GM20000 (cell line): ENCODE data around the gene BDKRB1.

Experiments
- DNase-seq: peaks from one replicate; pipeline ENCODE4 v3.0.0; 2012; ENCODE audit warnings: low spot score
- TF ChIP-seq, protein P1 (sequence below): IDR thresholded peaks from 2 replicates; pipeline ENCODE4 v1.5.1; 2012; ENCODE audit warnings: mild to moderate bottlenecking, control low read depth; ENCODE audit errors: extremely low read depth, missing control alignments

The BDKRB1 gene

DNA sequence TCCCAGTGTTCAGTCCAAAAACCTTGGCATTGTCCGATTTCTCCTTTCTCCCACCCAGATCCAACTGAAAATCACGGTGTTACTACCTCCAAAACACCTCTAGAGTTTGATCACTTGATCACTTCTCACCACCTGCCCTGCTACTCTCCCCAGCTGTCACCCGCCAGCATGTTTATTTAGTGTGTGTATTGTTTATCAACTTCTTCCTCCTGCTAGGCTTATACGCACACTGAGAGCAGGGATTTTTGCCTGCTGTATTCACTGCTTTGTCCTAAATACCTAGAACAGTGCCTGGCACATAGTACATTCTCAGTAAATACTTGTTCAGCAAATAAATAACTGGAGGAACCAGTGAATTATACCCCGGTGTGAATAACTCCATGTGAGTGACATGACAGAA, 5.0 kb downstream of the BDKRB1 start:
- TF ChIP-seq, protein P1, sequence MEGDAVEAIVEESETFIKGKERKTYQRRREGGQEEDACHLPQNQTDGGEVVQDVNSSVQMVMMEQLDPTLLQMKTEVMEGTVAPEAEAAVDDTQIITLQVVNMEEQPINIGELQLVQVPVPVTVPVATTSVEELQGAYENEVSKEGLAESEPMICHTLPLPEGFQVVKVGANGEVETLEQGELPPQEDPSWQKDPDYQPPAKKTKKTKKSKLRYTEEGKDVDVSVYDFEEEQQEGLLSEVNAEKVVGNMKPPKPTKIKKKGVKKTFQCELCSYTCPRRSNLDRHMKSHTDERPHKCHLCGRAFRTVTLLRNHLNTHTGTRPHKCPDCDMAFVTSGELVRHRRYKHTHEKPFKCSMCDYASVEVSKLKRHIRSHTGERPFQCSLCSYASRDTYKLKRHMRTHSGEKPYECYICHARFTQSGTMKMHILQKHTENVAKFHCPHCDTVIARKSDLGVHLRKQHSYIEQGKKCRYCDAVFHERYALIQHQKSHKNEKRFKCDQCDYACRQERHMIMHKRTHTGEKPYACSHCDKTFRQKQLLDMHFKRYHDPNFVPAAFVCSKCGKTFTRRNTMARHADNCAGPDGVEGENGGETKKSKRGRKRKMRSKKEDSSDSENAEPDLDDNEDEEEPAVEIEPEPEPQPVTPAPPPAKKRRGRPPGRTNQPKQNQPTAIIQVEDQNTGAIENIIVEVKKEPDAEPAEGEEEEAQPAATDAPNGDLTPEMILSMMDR, result no peak

DNA sequence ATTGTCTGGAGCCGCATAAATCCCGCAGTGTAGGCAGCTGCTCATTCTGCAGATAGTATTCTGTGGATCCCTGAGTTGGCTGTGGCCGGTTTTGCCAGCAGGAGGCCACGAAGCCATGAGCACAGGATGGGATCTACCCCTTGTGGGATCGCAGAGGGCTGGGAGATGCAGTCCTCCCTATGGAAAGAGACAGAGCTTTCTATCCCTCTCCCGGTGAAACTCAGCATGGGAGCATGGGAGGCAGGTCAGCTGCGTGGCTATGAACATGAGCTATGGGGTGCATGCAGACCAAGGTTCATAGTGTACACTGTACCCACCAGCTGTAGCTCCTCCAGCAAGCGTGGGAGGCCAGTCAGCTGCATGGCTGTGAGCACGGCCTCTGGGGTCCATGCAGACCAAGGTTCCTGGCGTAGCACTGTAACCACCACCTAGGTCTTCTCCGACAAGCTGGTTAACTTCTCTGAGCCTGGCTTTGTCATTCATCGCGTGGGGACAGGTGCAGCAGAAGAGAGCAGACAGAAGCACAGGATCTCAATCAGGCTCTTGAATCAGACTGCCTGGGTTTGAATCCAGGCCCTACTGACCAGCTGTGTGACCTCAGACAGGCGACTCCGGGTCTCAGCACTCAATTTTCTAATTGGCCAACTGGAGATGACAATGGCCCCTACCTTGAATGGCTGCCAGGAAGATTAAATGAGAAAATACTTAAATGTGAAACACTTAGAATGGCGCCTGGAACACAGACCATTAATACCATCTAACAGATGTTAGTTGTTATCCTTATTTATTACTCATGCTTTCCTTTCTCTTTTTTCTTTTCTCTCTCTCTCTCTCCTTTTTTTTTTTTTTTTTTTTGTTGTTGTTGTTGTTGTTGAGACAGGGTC, 6.0 kb downstream of the BDKRB1 start:
- TF ChIP-seq, protein P1, result no peak

More for the DNA sequence above, 5.0 kb downstream of the BDKRB1 start:
- DNase-seq, result no peak

DNA sequence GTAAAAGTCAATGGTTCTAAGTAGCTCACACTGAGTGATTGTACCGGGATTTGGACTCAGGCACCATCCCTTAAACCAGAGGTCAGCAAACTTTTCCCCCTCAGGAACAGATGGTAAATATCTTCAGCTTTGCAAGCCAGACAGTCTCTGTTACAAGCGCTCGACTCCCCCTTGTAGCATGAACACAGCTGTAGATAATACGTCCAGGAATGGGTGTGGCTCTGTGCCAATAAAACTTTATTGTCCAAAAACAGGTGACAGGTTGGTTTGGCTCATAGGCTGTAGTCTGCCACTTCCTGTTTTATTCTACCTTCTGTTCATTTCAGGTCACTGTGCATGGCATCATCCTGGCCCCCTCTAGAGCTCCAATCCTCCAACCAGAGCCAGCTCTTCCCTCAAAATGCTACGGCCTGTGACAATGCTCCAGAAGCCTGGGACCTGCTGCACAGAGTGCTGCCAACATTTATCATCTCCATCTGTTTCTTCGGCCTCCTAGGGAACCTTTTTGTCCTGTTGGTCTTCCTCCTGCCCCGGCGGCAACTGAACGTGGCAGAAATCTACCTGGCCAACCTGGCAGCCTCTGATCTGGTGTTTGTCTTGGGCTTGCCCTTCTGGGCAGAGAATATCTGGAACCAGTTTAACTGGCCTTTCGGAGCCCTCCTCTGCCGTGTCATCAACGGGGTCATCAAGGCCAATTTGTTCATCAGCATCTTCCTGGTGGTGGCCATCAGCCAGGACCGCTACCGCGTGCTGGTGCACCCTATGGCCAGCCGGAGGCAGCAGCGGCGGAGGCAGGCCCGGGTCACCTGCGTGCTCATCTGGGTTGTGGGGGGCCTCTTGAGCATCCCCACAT, 7.6 kb downstream of the BDKRB1 start:
- no peak for DNase-seq
- TF ChIP-seq, protein P1, result no peak

More for the DNA sequence above, 6.0 kb downstream of the BDKRB1 start:
- DNase-seq, result no peak

DNA sequence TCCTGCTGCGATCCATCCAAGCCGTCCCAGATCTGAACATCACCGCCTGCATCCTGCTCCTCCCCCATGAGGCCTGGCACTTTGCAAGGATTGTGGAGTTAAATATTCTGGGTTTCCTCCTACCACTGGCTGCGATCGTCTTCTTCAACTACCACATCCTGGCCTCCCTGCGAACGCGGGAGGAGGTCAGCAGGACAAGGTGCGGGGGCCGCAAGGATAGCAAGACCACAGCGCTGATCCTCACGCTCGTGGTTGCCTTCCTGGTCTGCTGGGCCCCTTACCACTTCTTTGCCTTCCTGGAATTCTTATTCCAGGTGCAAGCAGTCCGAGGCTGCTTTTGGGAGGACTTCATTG, 8.2 kb downstream of the BDKRB1 start:
- TF ChIP-seq, protein P1, result no peak
- DNase-seq, result no peak

DNA sequence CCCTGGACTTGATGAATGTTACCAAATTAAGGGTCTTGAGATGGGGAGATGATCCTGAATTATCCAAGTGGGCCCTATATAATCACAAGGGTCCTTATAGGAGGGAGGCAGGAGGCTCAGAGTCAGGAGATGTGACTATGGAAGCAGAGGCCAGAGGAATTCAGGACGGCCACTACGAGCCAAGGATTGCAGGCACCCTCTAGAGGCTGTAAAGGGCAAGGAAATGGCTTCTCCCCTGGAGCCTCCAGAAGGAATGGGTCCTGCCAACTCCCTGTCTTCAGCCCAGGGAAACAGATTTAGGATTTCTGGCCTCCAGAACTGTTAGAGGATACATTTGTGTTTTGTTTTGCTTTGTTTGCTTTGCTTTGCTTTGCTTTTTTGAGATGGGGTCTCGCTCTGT, 8.8 kb downstream of the BDKRB1 start:
- TF ChIP-seq, protein P1, result no peak
- DNase-seq, result no peak

DNA sequence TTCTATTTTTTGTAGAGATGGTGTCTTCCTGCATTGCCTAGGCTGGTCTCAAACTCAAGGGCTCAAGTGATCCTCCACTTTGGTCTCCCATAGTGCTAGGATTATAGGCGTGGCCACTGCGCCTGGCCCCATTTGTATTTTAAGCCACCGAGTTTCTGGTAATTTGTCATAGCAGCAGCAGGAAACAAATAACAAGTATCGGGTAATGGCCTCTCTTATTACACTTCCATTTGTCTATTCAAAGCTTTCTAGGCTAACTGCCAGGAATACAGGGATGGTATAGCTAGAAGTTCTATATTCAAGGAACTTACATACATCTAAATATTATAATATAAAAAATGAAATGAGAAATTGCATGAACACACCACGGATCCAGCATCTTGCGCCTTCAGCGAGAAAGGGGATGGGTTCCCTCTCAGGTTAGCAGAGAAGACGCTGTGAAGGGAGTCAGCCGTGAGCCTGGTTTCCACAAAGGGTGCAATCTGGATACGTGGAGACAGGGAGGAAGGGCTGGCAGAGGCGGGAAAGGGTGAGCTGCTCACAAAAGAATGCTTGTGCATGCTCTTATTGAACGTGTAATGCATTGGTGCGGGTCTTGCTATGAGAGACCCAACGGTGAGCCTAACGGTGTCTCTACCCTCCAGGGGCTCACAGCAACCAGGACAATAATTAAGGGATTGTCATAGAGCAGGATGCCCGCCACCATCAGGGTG, 9.5 kb downstream of the BDKRB1 start:
- TF ChIP-seq, protein P1, result no peak
- DNase-seq, result no peak
